AG04449 (cell line): ENCODE data around the gene CAPN7.
A peak's percentile ranks its signal among the peaks of the same experiment; 100 is the strongest.
"Not testable (repeated sequence)": the region's sequence is repeated elsewhere in the genome, so short reads cannot be mapped to it uniquely, and the experiment has no call there.

ENCODE experiments used
- CTCF ChIA-PET: fragments of 350-600 bp; formaldehyde crosslinking; extraction: SDS; loops from one replicate; lab custom pipeline; 2021; ENCODE audit warnings: antibody characterized with exemption; lab: Yijun Ruan, JAX
- POLR2A ChIA-PET: fragments of 400-600, 350-600 bp; formaldehyde crosslinking; extraction: SDS; loops from one replicate; lab custom pipeline; 2020; ENCODE audit warnings: antibody characterized with exemption, inconsistent platforms; lab: Yijun Ruan, JAX
- DNase-seq: peaks from one replicate; pipeline ENCODE4 v3.0.0-alpha.2; 2010; ENCODE audit warnings: low read depth, low spot score
- H3K4me3 ChIP-seq: 2 replicates; pipeline ENCODE4 v1.5.1; 2011; ENCODE audit warnings: low read depth, mild to moderate bottlenecking, control low read depth, low read length
- CTCF ChIP-seq: IDR thresholded peaks from one replicate; pipeline ENCODE4 v1.5.1; 2011; ENCODE audit warnings: mild to moderate bottlenecking, moderate library complexity, low read length, control low read depth, inconsistent platforms; ENCODE audit not compliant: insufficient read depth; ENCODE audit errors: missing control alignments

Gene CAPN7

GRCh38 chr3:15164340-15164739 lies 41.7 kb upstream of the CAPN7 start:
- POLR2A ChIA-PET = interaction anchor here (0.8 kb wide), 1 partner anchor 61 kb away, joined by 3 read pairs; no protein-coding TSS in a partner anchor

GRCh38 chr3:15165061-15165460 lies 41.0 kb upstream of the CAPN7 start:
- no peak for DNase-seq
- ChIA-PET CTCF (interaction anchor here (1.0 to 1.3 kb wide), 3 partner anchors 11 to 61 kb away, joined by 3 to 4 read pairs (median 3); no protein-coding TSS in a partner anchor), POLR2A (interaction anchor here (0.8 kb wide), 1 partner anchor 62 kb away, joined by 3 read pairs; no protein-coding TSS in a partner anchor)
- TF ChIP-seq CTCF = no peak
- no peak overlapping the region for H3K4me3 ChIP-seq

More at GRCh38 chr3:15164340-15164739, 41.7 kb upstream of the CAPN7 start:
- no peak overlapping the region for H3K4me3 ChIP-seq
- no peak for TF ChIP-seq CTCF
- CTCF ChIA-PET = interaction anchor here (1.0 to 1.3 kb wide), 2 partner anchors 12 to 55 kb away, joined by 3 to 4 read pairs; no protein-coding TSS in a partner anchor
- DNase-seq = peak; percentile 21

- DNase-seq, H3K4me3 ChIP-seq, POLR2A ChIA-PET: not testable (repeated sequence)
- CTCF ChIA-PET = interaction anchor here (1.1 to 1.3 kb wide), 2 partner anchors 36 to 42 kb away, joined by 3 to 4 read pairs; no protein-coding TSS in a partner anchor
Observed at GRCh38 chr3:15166391-15166790, 39.7 kb upstream of the CAPN7 start.

- no peak overlapping the region for H3K4me3 ChIP-seq
- POLR2A ChIA-PET = no interaction called here
- DNase-seq = no peak
- CTCF ChIA-PET = no interaction called here
- TF ChIP-seq CTCF = no peak
Observed at GRCh38 chr3:15171096-15171495, 35.0 kb upstream of the CAPN7 start.

- CTCF ChIA-PET = no interaction called here
- no peak for TF ChIP-seq CTCF
- POLR2A ChIA-PET = no interaction called here
- DNase-seq = no peak
- H3K4me3 ChIP-seq = no peak overlapping the region
Observed at GRCh38 chr3:15172806-15173205, 33.2 kb upstream of the CAPN7 start.

GRCh38 chr3:15174953-15175352 lies 31.1 kb upstream of the CAPN7 start:
- TF ChIP-seq CTCF = no peak
- no peak for DNase-seq
- ChIA-PET POLR2A (no interaction called here), CTCF (interaction anchor here (1.1 kb wide), 1 partner anchor 28 kb away, joined by 8 read pairs; no protein-coding TSS in a partner anchor)
- no peak overlapping the region for H3K4me3 ChIP-seq

- ChIA-PET POLR2A (no interaction called here), CTCF (interaction anchor here (1.0 to 1.1 kb wide), 2 partner anchors 11 to 28 kb away, joined by 4 to 8 read pairs; no protein-coding TSS in a partner anchor)
- no peak for TF ChIP-seq CTCF
- no peak overlapping the region for H3K4me3 ChIP-seq
- no peak for DNase-seq
Observed at GRCh38 chr3:15175605-15176004, 30.4 kb upstream of the CAPN7 start.
